AG04449 (cell line): ENCODE measurements around the gene SAMD15.
"Not testable (repeated sequence)": the region's sequence is repeated elsewhere in the genome, so short reads cannot be mapped to it uniquely, and the experiment has no call there.

Experiments used
- CTCF ChIA-PET: fragments of 350-600 bp; formaldehyde crosslinking; extraction: SDS; loops from one replicate; lab custom pipeline; 2021; ENCODE audit warnings: antibody characterized with exemption; lab: Yijun Ruan, JAX
- POLR2A ChIA-PET: fragments of 400-600, 350-600 bp; formaldehyde crosslinking; extraction: SDS; loops from one replicate; lab custom pipeline; 2020; ENCODE audit warnings: antibody characterized with exemption, inconsistent platforms; lab: Yijun Ruan, JAX
- DNase-seq: peaks from one replicate; pipeline ENCODE4 v3.0.0-alpha.2; 2010; ENCODE audit warnings: low read depth, low spot score
- H3K4me3 ChIP-seq: 2 replicates; pipeline ENCODE4 v1.5.1; 2011; ENCODE audit warnings: low read depth, mild to moderate bottlenecking, control low read depth, low read length
- TF ChIP-seq, protein P1 (sequence below): IDR thresholded peaks from one replicate; pipeline ENCODE4 v1.5.1; 2011; ENCODE audit warnings: mild to moderate bottlenecking, moderate library complexity, low read length, control low read depth, inconsistent platforms; ENCODE audit not compliant: insufficient read depth; ENCODE audit errors: missing control alignments

The SAMD15 gene

DNA sequence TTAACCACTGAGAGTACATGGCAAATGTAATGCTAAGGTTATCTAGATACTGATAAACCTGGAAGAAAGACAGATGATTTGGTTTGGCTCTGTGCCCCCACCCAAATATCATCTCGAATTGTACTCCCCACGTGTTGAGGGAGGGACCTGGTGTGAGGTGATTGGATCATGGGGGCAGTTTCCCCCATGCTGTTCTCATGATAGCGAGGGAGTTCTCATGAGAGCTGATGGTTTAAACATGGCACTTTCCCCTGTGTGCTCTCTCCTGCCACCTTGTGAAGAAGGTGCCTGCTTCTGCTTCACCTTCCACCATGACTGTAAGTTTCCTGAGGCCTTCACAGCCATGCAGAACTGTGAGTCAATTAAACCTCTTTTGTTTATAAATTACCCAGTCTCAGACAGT lies 32.0 kb downstream of the SAMD15 start:
- CTCF ChIA-PET = interaction anchor here (1.3 kb wide), 1 partner anchor 38 kb away, joined by 3 read pairs; no protein-coding TSS in a partner anchor
- POLR2A ChIA-PET = no interaction called here
- TF ChIP-seq, protein P1, sequence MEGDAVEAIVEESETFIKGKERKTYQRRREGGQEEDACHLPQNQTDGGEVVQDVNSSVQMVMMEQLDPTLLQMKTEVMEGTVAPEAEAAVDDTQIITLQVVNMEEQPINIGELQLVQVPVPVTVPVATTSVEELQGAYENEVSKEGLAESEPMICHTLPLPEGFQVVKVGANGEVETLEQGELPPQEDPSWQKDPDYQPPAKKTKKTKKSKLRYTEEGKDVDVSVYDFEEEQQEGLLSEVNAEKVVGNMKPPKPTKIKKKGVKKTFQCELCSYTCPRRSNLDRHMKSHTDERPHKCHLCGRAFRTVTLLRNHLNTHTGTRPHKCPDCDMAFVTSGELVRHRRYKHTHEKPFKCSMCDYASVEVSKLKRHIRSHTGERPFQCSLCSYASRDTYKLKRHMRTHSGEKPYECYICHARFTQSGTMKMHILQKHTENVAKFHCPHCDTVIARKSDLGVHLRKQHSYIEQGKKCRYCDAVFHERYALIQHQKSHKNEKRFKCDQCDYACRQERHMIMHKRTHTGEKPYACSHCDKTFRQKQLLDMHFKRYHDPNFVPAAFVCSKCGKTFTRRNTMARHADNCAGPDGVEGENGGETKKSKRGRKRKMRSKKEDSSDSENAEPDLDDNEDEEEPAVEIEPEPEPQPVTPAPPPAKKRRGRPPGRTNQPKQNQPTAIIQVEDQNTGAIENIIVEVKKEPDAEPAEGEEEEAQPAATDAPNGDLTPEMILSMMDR = peak; percentile 5
- no peak overlapping the region for H3K4me3 ChIP-seq
- DNase-seq = no peak

DNA sequence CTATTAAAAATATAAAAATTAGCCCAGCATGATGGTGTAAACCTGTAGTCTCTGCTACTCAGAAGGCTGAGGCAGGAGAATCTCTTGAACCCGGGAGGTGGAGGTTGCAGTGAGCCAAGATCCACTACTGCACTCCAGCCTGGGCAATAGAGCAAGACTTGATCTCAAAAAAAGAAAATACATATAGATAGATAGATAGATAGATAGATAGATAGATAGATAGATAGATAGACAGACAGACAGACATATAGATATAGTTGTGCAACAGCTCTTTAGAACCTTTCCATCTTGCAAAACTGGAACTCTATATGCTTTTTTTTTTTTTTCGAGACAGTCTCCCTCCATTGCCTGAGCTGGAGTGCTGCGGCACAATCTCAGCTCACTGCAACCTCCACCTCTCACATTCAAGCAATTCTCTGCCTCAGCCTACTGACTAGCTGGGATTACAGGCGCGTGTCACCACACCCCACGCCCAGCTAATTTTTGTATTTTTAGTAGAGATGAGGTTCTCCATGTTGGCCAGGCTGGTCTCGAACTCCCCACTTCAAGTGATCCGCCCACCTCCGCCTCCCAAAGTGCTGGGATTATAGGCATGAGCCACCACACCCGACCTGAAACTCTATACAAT lies 38.3 kb downstream of the SAMD15 start:
- CTCF ChIA-PET, POLR2A ChIA-PET, DNase-seq, H3K4me3 ChIP-seq: not testable (repeated sequence)

DNA sequence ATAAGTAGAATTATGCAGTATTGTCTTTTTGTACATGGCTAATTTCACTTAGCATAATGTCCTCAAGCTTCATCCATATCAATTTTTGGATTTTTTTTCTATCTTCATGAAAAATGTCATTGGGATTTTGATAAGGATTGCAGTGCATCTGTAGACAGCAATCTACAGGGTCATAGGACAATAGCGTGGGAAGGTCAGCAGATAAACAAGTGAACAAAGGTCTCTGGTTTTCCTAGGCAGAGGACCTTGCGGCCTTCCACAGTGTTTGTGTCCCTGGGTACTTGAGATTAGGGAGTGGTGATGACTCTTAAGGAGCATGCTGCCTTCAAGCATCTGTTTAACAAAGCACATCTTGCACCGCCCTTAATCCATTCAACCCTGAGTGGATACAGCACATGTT lies 38.9 kb downstream of the SAMD15 start:
- H3K4me3 ChIP-seq, CTCF ChIA-PET, DNase-seq, POLR2A ChIA-PET: not testable (repeated sequence)

DNA sequence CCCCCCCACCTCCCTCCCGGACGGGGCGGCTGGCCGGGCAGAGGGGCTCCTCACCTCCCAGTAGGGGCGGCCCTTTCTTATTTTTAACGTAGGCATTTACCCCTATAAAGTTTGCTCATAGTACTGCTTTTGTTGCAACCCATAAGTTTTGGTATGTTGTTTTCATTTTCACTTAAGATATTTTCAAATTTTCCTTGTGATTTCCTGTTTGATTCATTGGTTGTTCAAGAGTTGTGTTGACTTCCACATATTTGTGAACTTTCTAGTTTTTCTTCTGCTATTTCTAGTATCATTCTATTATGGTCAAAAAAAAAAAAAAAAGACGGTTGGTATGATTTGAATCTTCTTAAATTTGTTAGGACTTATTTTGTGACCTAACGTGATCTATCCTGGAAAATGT lies 39.7 kb downstream of the SAMD15 start:
- DNase-seq = no peak
- ChIA-PET CTCF (no interaction called here), POLR2A (no interaction called here)
- TF ChIP-seq, protein P1 = no peak
- H3K4me3 ChIP-seq = no peak overlapping the region

DNA sequence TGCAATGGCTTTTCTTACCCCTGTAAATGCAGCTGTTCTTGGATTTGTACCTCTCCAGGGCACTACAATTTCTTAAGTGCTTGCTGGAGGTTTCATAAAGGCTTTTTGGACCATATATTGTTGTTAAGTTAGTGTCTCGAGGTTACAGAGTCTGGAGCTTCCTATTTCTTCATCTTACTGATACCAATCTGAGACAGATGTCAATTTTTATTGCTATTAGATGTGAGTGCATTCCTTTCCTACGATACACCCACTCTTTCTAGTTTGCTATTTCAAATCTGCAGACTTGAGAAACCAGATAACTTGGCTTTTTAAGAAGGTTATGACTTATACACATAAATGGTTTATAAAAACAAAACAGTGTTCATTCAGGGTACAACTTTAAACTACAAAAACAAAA lies 44.0 kb downstream of the SAMD15 start:
- DNase-seq = peak; percentile 2
- ChIA-PET POLR2A (no interaction called here), CTCF (no interaction called here)
- H3K4me3 ChIP-seq = no peak overlapping the region
- TF ChIP-seq, protein P1 = no peak

DNA sequence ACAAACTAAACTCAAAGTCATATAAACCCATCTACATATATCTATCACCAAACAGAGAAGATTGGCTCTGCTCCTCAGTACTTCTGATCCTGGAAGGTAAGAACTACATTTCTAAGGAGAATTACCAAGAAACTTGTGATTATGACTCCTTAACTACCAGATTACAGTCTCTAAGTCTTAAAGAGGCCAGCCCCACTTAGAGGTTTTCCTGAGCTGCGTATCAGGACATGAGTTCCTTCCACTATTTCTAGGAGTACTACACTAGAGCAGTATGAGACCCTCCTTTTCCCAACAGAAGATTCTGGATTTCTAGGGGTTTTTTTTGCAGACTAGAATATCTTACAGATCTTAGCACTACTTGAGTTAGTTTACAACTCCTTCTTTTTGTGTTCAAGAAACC lies 46.2 kb downstream of the SAMD15 start, which contains the start of gene NOXRED1:
Gene NOXRED1 (minus strand): TSS at position 101 of the 400 bp plus-strand sequence. CDS start 634 bp downstream, outside the sequence.
- POLR2A ChIA-PET = no interaction called here
- TF ChIP-seq, protein P1 = no peak

DNA sequence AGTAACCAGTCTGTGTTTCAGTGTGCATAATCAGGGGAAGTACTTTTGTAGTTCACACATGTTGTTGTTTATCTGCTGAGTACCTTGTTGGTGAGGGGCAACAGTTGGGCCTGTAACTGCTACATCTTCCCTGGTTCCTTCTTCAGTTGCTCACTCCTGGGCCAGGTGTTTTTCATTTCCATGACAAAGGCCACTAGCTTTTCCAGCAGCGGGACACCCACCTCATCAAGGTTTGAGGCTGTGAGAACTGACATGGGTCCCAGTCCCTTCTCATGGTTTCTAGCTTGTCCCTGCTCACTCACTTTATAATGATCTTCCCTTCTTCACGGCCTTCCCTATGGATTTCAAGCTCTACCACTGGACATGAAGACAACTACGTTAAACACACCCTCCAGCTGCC lies 47.7 kb downstream of the SAMD15 start:
- ChIA-PET POLR2A (no interaction called here), CTCF (interaction anchor here (0.9 kb wide), 1 partner anchor 110 kb away, joined by 3 read pairs; no protein-coding TSS in a partner anchor)
- no peak overlapping the region for H3K4me3 ChIP-seq
- DNase-seq = no peak
- TF ChIP-seq, protein P1 = no peak

More for the DNA sequence above, 46.2 kb downstream of the SAMD15 start, which contains the start of gene NOXRED1:
- CTCF ChIA-PET = no interaction called here
- no peak within 1 kb of the TSS for H3K4me3 ChIP-seq
- no peak for DNase-seq
